Loucy (cell line): ENCODE results near the gene C11orf65.

Experiments used
- H2AFZ ChIP-seq: fragments of 200-600 bp; sonication (generic); 2 replicates; pipeline ENCODE4 v1.6.0; 2016; ENCODE audit warnings: antibody characterized with exemption, mild to moderate bottlenecking, low read length, moderate library complexity
- H3F3A ChIP-seq: fragments of 200-600 bp; 2 replicates; pipeline ENCODE4 v1.6.0; 2016; ENCODE audit warnings: antibody characterized with exemption, low read depth, mild to moderate bottlenecking
- H3K27me3 ChIP-seq: fragments of 200-600 bp; sonication (generic); 2 replicates; pipeline ENCODE4 v1.6.1; 2014; ENCODE audit warnings: low read length, mild to moderate bottlenecking; ENCODE audit not compliant: insufficient read depth, poor library complexity, severe bottlenecking
- H3K36me3 ChIP-seq: fragments of 200-600 bp; sonication (generic); 2 replicates; pipeline ENCODE4 v1.6.1; 2016; ENCODE audit warnings: low read length; ENCODE audit not compliant: insufficient read depth
- H3K4me1 ChIP-seq: fragments of 200-600 bp; sonication (generic); 2 replicates; pipeline ENCODE4 v1.5.1; 2014; ENCODE audit warnings: low read length, mild to moderate bottlenecking; ENCODE audit not compliant: insufficient read depth, poor library complexity, severe bottlenecking
- H3K4me2 ChIP-seq: fragments of 200-600 bp; sonication (generic); 2 replicates; pipeline ENCODE4 v1.6.0; 2014; ENCODE audit warnings: antibody characterized with exemption, low read length, low read depth, mild to moderate bottlenecking; ENCODE audit not compliant: poor library complexity, severe bottlenecking
- H3K4me3 ChIP-seq: fragments of 200-600 bp; sonication (generic); 2 replicates; pipeline ENCODE4 v1.5.1; 2014; ENCODE audit warnings: low read length, mild to moderate bottlenecking, mixed read lengths; ENCODE audit not compliant: poor library complexity, severe bottlenecking
- H3K79me2 ChIP-seq: fragments of 200-600 bp; sonication (generic); 2 replicates; pipeline ENCODE4 v1.6.1; 2014; ENCODE audit warnings: low read length; ENCODE audit not compliant: insufficient read depth
- H3K9ac ChIP-seq: fragments of 200-600 bp; sonication (generic); 2 replicates; pipeline ENCODE4 v1.6.0; 2014; ENCODE audit warnings: mild to moderate bottlenecking, low read depth, low read length, moderate library complexity; ENCODE audit not compliant: poor library complexity, severe bottlenecking
- H3K9me2 ChIP-seq: fragments of 200-600 bp; sonication (generic); replicated peaks from 2 replicates; pipeline ENCODE4 v1.6.1; 2016; ENCODE audit warnings: low read depth, low read length, mixed read lengths
- H3K9me3 ChIP-seq: fragments of 200-600 bp; sonication (generic); 2 replicates; pipeline ENCODE4 v1.6.1; 2014; ENCODE audit warnings: mild to moderate bottlenecking, antibody characterized with exemption, low read length, low read depth; ENCODE audit not compliant: insufficient read depth
- H4K20me1 ChIP-seq: fragments of 200-600 bp; sonication (generic); 2 replicates; pipeline ENCODE4 v1.6.0; 2014; ENCODE audit warnings: antibody characterized with exemption, low read length, mild to moderate bottlenecking; ENCODE audit not compliant: insufficient read depth, poor library complexity, severe bottlenecking
- CTCF ChIP-seq: fragments of 200-600 bp; sonication (generic); conservative IDR thresholded peaks from 2 replicates; pipeline ENCODE4 v1.5.1; 2014; ENCODE audit warnings: mild to moderate bottlenecking, antibody characterized with exemption, low read length
- EZH2phosphoT487 ChIP-seq: fragments of 200-600 bp; IDR thresholded peaks from 2 replicates; pipeline ENCODE4 v1.6.1; 2018; ENCODE audit warnings: antibody characterized with exemption, mild to moderate bottlenecking, moderate library complexity, borderline replicate concordance

Gene C11orf65

DNA sequence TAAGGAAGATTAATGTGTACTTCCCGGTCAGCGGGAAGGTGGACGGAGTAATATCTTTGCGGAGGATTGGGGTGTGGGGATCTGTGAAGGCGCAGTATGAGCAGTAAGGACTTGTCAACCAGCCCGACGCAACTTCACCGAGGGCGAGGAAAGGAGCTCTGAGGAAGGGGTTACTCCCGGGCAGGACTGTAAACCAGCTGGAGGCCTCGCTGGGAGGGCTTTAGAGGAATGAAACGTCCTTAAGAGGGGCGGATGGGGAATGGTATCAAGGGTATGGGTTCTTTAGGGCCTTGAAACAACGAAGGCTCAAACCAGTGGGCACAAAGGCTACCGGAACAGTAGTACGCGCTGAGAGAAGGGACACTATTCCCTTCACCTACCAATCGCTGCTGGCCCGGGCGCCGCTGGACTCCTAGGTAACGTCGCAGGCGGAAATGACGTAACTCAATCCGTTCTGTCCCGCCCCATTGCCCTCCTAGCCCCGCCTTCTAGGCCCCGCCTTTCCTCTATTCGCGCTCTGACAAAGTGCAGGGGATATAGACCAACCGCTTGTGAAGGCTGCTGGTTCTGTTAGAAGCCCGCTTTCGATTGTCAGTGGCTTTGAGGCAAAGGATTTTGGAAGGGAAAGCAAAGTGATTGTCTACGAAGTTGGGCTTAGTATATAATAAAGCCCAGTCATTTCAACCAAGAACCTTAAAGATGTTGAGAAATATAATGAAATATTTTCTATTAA, at the start of gene C11orf65:
TSS of gene C11orf65 (minus strand) at position 439 of the 733 bp plus-strand sequence. CDS start 5,970 bp downstream, outside the sequence.
- H3K9me3 ChIP-seq, result no peaks in the 10 kb centered on the region

GRCh38 chr11:108516125-108516524, 48.8 kb upstream of the C11orf65 start:
- H3K4me1 ChIP-seq, result peaks cover 3% of the 10 kb centered on the region
- 0 out of 2 replicates have a peak, but pooled peaks cover 3% of the 10 kb centered on the region for H3K36me3 ChIP-seq
- no peak overlapping the region for H3K4me3 ChIP-seq
- H3K79me2 ChIP-seq, result no peaks in the 10 kb centered on the region
- H3F3A ChIP-seq, result no peaks in the 10 kb centered on the region
- no peak overlapping the region for H2AFZ ChIP-seq
- no peak overlapping the region for H3K9ac ChIP-seq
- TF ChIP-seq CTCF, result no peak
- TF ChIP-seq EZH2phosphoT487, result no peak
- no peaks in the 10 kb centered on the region for H3K9me2 ChIP-seq
- no peak overlapping the region for H3K4me2 ChIP-seq
- no peaks in the 10 kb centered on the region for H4K20me1 ChIP-seq
- H3K9me3 ChIP-seq, result no peaks in the 10 kb centered on the region
- no peaks in the 10 kb centered on the region for H3K27me3 ChIP-seq

More for the DNA sequence above, at the start of gene C11orf65:
- H3K27me3 ChIP-seq, result no peaks in the 10 kb centered on the region
- H3K4me2 ChIP-seq, result peak within 1 kb of the TSS; percentile 80
- no peaks in the 10 kb centered on the region for H4K20me1 ChIP-seq
- peak within 1 kb of the TSS; percentile 85 for H3K4me3 ChIP-seq
- TF ChIP-seq CTCF, result no peak
- TF ChIP-seq EZH2phosphoT487, result no peak
- H3F3A ChIP-seq, result no peaks in the 10 kb centered on the region
- H3K9ac ChIP-seq, result peak within 1 kb of the TSS; percentile 80
- H3K36me3 ChIP-seq, result no peaks in the 10 kb centered on the region
- no peaks in the 10 kb centered on the region for H3K9me2 ChIP-seq
- H2AFZ ChIP-seq, result peak within 1 kb of the TSS; percentile 85
- H3K4me1 ChIP-seq, result peaks cover 4% of the 10 kb centered on the region
- no peaks in the 10 kb centered on the region for H3K79me2 ChIP-seq

- TF ChIP-seq EZH2phosphoT487 (no peak), CTCF (no peak)
- Histone ChIP-seq H4K20me1 (no peaks in the 10 kb centered on the region), H3K27me3 (no peaks in the 10 kb centered on the region), H3K4me3 (no peak overlapping the region), H3K4me1 (peaks cover 5% of the 10 kb centered on the region), H3K9ac (no peak overlapping the region), H3K79me2 (no peaks in the 10 kb centered on the region), H3K9me2 (no peaks in the 10 kb centered on the region), H3F3A (no peaks in the 10 kb centered on the region), H3K9me3 (no peaks in the 10 kb centered on the region), H2AFZ (no peak overlapping the region), H3K36me3 (0 out of 2 replicates have a peak, but pooled peaks cover 3% of the 10 kb centered on the region), H3K4me2 (no peak overlapping the region)
Measured at GRCh38 chr11:108512708-108513107, 45.4 kb upstream of the C11orf65 start.
